HG03460 (cell line): ENCODE results near the gene IGSF6.
"Not testable (repeated sequence)": the region's sequence is repeated elsewhere in the genome, so short reads cannot be mapped to it uniquely, and the experiment has no call there.

Source experiments
- ATAC-seq: cut with Tn5 transposase; IDR thresholded peaks from one replicate; pipeline ENCODE4 v1.9.1; 2021; ENCODE audit not compliant: unreplicated experiment

IGSF6 gene

GRCh38 chr16:21652453-21652852 lies at the start of gene IGSF6:
IGSF6 (minus strand) TSS chr16:21652608; CDS start chr16:21652598, 10 bp downstream.
- no peak for ATAC-seq

GRCh38 chr16:21701271-21701670 lies 48.9 kb upstream of the IGSF6 start:
- no peak for ATAC-seq

- ATAC-seq = no peak
These were observed 46.0 kb upstream of the IGSF6 start for GRCh38 chr16:21698169-21699032.

- no peak for ATAC-seq
These were observed 44.6 kb upstream of the IGSF6 start for GRCh38 chr16:21697032-21697431.

- no peak for ATAC-seq
These were observed 42.2 kb upstream of the IGSF6 start for GRCh38 chr16:21694609-21695008.

- ATAC-seq = not testable (repeated sequence)
These were observed 38.6 kb upstream of the IGSF6 start for GRCh38 chr16:21690967-21691366.

GRCh38 chr16:21689107-21689506 lies 36.7 kb upstream of the IGSF6 start:
- no peak for ATAC-seq

GRCh38 chr16:21685034-21685455 lies 32.6 kb upstream of the IGSF6 start:
- ATAC-seq = no peak

- no peak for ATAC-seq
These were observed 31.8 kb upstream of the IGSF6 start for GRCh38 chr16:21684199-21684598.

- no peak for ATAC-seq
These were observed 30.8 kb upstream of the IGSF6 start for GRCh38 chr16:21683184-21683583.

GRCh38 chr16:21680714-21681113 lies 28.3 kb upstream of the IGSF6 start:
- ATAC-seq = not testable (repeated sequence)

GRCh38 chr16:21674456-21674855 lies 22.0 kb upstream of the IGSF6 start:
- not testable (repeated sequence) for ATAC-seq

GRCh38 chr16:21673469-21673868 lies 21.1 kb upstream of the IGSF6 start:
- ATAC-seq = no peak

- ATAC-seq = no peak
These were observed 15.2 kb upstream of the IGSF6 start for GRCh38 chr16:21667575-21667974.

- no peak for ATAC-seq
These were observed 14.4 kb upstream of the IGSF6 start for GRCh38 chr16:21666772-21667171.

GRCh38 chr16:21664801-21665492 lies 12.5 kb upstream of the IGSF6 start:
- ATAC-seq = no peak

- ATAC-seq = no peak
These were observed 11.7 kb upstream of the IGSF6 start, which contains the start of gene OTOA for GRCh38 chr16:21663889-21664647. OTOA (plus strand) TSS chr16:21663968; CDS start chr16:21678515, 14,547 bp downstream.

- no peak for ATAC-seq
These were observed 6.7 kb upstream of the IGSF6 start for GRCh38 chr16:21659124-21659523.

GRCh38 chr16:21656795-21657768 lies 4.7 kb upstream of the IGSF6 start:
- ATAC-seq = no peak

GRCh38 chr16:21654881-21655280 lies 2.5 kb upstream of the IGSF6 start:
- ATAC-seq = no peak
